GM18517 (cell line): ENCODE measurements around the gene SLC7A14.

ENCODE experiments used
- ATAC-seq: cut with Tn5 transposase; IDR thresholded peaks from one replicate; pipeline ENCODE4 v1.9.1; 2021; ENCODE audit warnings: mild to moderate bottlenecking, moderate library complexity; ENCODE audit not compliant: unreplicated experiment

SLC7A14 gene

GRCh38 chr3:170585937-170586310 is at the start of gene SLC7A14:
TSS of gene SLC7A14 (minus strand) at chr3:170586075. CDS start at chr3:170526936, 59,139 bp downstream.
- ATAC-seq, result no peak

- ATAC-seq, result no peak
These were observed 49.5 kb upstream of the SLC7A14 start for GRCh38 chr3:170635385-170635735.

- ATAC-seq, result peak; percentile 68
These were observed 48.9 kb upstream of the SLC7A14 start for GRCh38 chr3:170634663-170635384.

GRCh38 chr3:170633573-170633972 is 47.7 kb upstream of the SLC7A14 start:
- no peak for ATAC-seq

- ATAC-seq, result peak; percentile 89
These were observed 46.9 kb upstream of the SLC7A14 start for GRCh38 chr3:170632780-170633179.

- ATAC-seq, result no peak
These were observed 46.0 kb upstream of the SLC7A14 start for GRCh38 chr3:170631755-170632488.

GRCh38 chr3:170623524-170623923 is 37.6 kb upstream of the SLC7A14 start:
- no peak for ATAC-seq

GRCh38 chr3:170622369-170623159 is 36.7 kb upstream of the SLC7A14 start:
- no peak for ATAC-seq

GRCh38 chr3:170621256-170621655 is 35.4 kb upstream of the SLC7A14 start:
- no peak for ATAC-seq

- no peak for ATAC-seq
These were observed 28.5 kb upstream of the SLC7A14 start for GRCh38 chr3:170614214-170614966.

GRCh38 chr3:170611751-170612150 is 25.9 kb upstream of the SLC7A14 start:
- ATAC-seq, result no peak

- no peak for ATAC-seq
These were observed 24.5 kb upstream of the SLC7A14 start for GRCh38 chr3:170610321-170610884.

- ATAC-seq, result no peak
These were observed 22.6 kb upstream of the SLC7A14 start for GRCh38 chr3:170608475-170608874.

GRCh38 chr3:170606675-170607074 is 20.8 kb upstream of the SLC7A14 start:
- no peak for ATAC-seq

GRCh38 chr3:170605490-170605889 is 19.6 kb upstream of the SLC7A14 start:
- no peak for ATAC-seq

- no peak for ATAC-seq
These were observed 18.1 kb upstream of the SLC7A14 start for GRCh38 chr3:170603770-170604510.

- ATAC-seq, result no peak
These were observed 16.7 kb upstream of the SLC7A14 start for GRCh38 chr3:170602556-170602955.

GRCh38 chr3:170600005-170600624 is 14.2 kb upstream of the SLC7A14 start:
- ATAC-seq, result no peak

GRCh38 chr3:170599091-170599490 is 13.2 kb upstream of the SLC7A14 start:
- no peak for ATAC-seq
